GM18909 (cell line): ENCODE data around the gene WRAP73.

Source experiments
- ATAC-seq: cut with Tn5 transposase; IDR thresholded peaks from one replicate; pipeline ENCODE4 v1.9.1; 2021; ENCODE audit warnings: mild to moderate bottlenecking; ENCODE audit not compliant: unreplicated experiment, poor library complexity

The WRAP73 gene

GRCh38 chr1:3651930-3652547 is 2.1 kb upstream of the WRAP73 start, which contains the start of gene TP73:
Gene TP73, plus strand, starts transcription at chr1:3652516. Its CDS starts 29,850 bp downstream, at chr1:3682366.
- no peak for ATAC-seq

- ATAC-seq, result no peak
Observed at GRCh38 chr1:3651026-3651929, 1.4 kb upstream of the WRAP73 start.

- no peak for ATAC-seq
Observed at GRCh38 chr1:3650248-3651025, 534 bp upstream of the WRAP73 start.

- ATAC-seq, result no peak
Observed at GRCh38 chr1:3646596-3646995, 3.3 kb downstream of the WRAP73 start.

GRCh38 chr1:3645666-3646355 is 4.1 kb downstream of the WRAP73 start:
- no peak for ATAC-seq

GRCh38 chr1:3645247-3645646 is 4.7 kb downstream of the WRAP73 start:
- ATAC-seq, result no peak

GRCh38 chr1:3644273-3644672 is 5.6 kb downstream of the WRAP73 start:
- ATAC-seq, result no peak

- no peak for ATAC-seq
Observed at GRCh38 chr1:3642919-3643675, 6.8 kb downstream of the WRAP73 start.

GRCh38 chr1:3641816-3642215 is 8.1 kb downstream of the WRAP73 start:
- no peak for ATAC-seq

- ATAC-seq, result no peak
Observed at GRCh38 chr1:3641046-3641760, 8.7 kb downstream of the WRAP73 start.

GRCh38 chr1:3640121-3640837 is 9.6 kb downstream of the WRAP73 start:
- ATAC-seq, result no peak

GRCh38 chr1:3639397-3639911 is 10.4 kb downstream of the WRAP73 start:
- no peak for ATAC-seq

- ATAC-seq, result no peak
Observed at GRCh38 chr1:3638676-3639075, 11.2 kb downstream of the WRAP73 start.

- no peak for ATAC-seq
Observed at GRCh38 chr1:3638027-3638426, 11.9 kb downstream of the WRAP73 start.

- no peak for ATAC-seq
Observed at GRCh38 chr1:3636531-3636930, 13.4 kb downstream of the WRAP73 start.

GRCh38 chr1:3636080-3636479 is 13.8 kb downstream of the WRAP73 start:
- no peak for ATAC-seq

GRCh38 chr1:3634059-3634800 is 15.7 kb downstream of the WRAP73 start:
- ATAC-seq, result no peak
